Measurements from ENCODE around the gene MAP7D1. TPM values are rescaled to one million over a fixed set of nuclear protein-coding genes. Genes with fewer than 3 reads are reported as not detected.

The MAP7D1 gene
- total and polyA plus RNA-seq, 2 donors (not counting 3 experiments of a cell fraction or from before 2014, with no cell fraction given): 69.7 to 193 TPM

DNA sequence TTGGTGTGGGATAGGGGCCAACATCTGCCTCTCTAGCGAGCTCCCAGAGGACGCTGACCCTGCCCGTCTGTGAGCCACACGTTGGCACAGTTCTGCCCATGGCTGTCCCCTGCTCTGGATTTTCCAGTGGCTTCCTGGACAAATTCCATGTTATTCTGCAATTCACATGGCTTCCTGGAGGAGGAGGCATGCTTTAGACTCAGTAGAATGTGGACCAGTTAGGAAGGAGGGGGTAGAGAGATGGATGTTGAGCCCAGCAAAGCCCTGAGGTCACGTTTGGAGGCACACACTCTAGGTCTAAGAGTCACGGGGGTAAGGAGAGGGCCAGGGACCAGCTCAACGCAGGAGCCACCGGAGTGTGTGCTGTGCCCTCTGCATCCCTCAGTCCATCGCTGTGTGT lies 43.1 kb upstream of the MAP7D1 start:
- no peaks in the 10 kb centered on the region for H3K79me2 ChIP-seq (ENCODE audit: control insufficient read depth, insufficient read depth, low read length)
- H3K4me1 ChIP-seq (ENCODE audit: control insufficient read depth, extremely low read depth, insufficient read depth, low read length): no peaks in the 10 kb centered on the region
- no peaks in the 10 kb centered on the region for H3K9me1 ChIP-seq (replicated peaks; ENCODE audit: control insufficient read depth, extremely low read depth, insufficient read depth, low read length)
- TF ChIP-seq GATA2 (IDR thresholded peaks at IDR 0.05; ENCODE audit: insufficient read depth, insufficient read length, low read depth, low read length) (no peak), CTCF (IDR thresholded peaks at IDR 0.05; ENCODE audit: extremely low read depth in 1 of 2, insufficient read depth in 1 of 2, low read depth in 1 of 2, low read length in 2 of 2) (no peak), MAX (IDR thresholded peaks at IDR 0.05; ENCODE audit: insufficient read depth, insufficient read length) (no peak), FOS (IDR thresholded peaks at IDR 0.05; ENCODE audit: borderline replicate concordance, insufficient read depth, low read length) (no peak), EZH2 (IDR thresholded peaks at IDR 0.05; ENCODE audit: borderline replicate concordance, low read depth, low read length, severe bottlenecking) (no peak), POLR2AphosphoS5 (IDR thresholded peaks at IDR 0.05; ENCODE audit: insufficient read depth, low read depth, low read length) (no peak), POLR2A (IDR thresholded peaks at IDR 0.05; ENCODE audit: low read depth, low read length) (no peak), MYC (IDR thresholded peaks at IDR 0.05; ENCODE audit: low read depth, low read length) (no peak), JUN (IDR thresholded peaks at IDR 0.05; ENCODE audit: borderline replicate concordance, insufficient read depth, insufficient read length, low read depth) (no peak)
- no peaks in the 10 kb centered on the region for H4K20me1 ChIP-seq (replicated peaks; ENCODE audit: control insufficient read depth, extremely low read depth, insufficient read depth, low read length)
- no peak overlapping the region for H2AFZ ChIP-seq (ENCODE audit: low read depth, low read length)
- H3K4me2 ChIP-seq (ENCODE audit: insufficient read depth, low read length): no peak overlapping the region
- CTCF ChIA-PET: interaction anchor here (1.0 to 1.5 kb wide), 3 partner anchors 21 to 75 kb away, joined by 3 to 6 read pairs (median 4); no protein-coding TSS in a partner anchor
- no peak overlapping the region for H3K27ac ChIP-seq (ENCODE audit: insufficient read depth, low read depth, low read length)
- H3K27me3 ChIP-seq (ENCODE audit: control insufficient read depth in 2 of 2, insufficient read depth in 2 of 2, low read length in 2 of 2): no peaks in the 10 kb centered on the region
- POLR2A ChIA-PET: no interaction called here
- H3K4me3 ChIP-seq (replicated peaks in 1 of 3; ENCODE audit: insufficient read depth in 1 of 3, low read depth in 1 of 3, low read length in 3 of 3): no peak overlapping the region
- intact Hi-C loops (cut with micrococcal nuclease) (no loop called here), dilution Hi-C loops (cut with MboI; ENCODE audit: extremely low pct_ligation_motif_present, low sequenced_read_pairs) (no loop called here)
- no peak for FAIRE-seq
- H3K36me3 ChIP-seq (ENCODE audit: control insufficient read depth in 2 of 2, extremely low read depth in 1 of 2, insufficient read depth in 2 of 2, low read length in 2 of 2): no peaks in the 10 kb centered on the region
- no TSS peak for BruUV-seq (replicated peaks)
- H3K9me3 ChIP-seq (replicated peaks; ENCODE audit: control insufficient read depth, insufficient read depth, low read length): no peaks in the 10 kb centered on the region
- H3K9ac ChIP-seq (replicated peaks; ENCODE audit: extremely low read depth, insufficient read depth, low read length): no peak overlapping the region
- no peak for DNase-seq (ENCODE audit: low read depth, low spot score)
